Cardiac muscle cell (in vitro differentiated cells and primary cell): ENCODE results near the gene LIPI. TPM values are rescaled to one million over a fixed set of nuclear protein-coding genes. Genes with fewer than 3 reads are reported as not detected.

Source experiments
- DNase-seq, 2 donors: peaks; one replicate each; pipeline versions ENCODE4 v3.0.0 to v3.0.0-alpha.2; 2010 to 2017; ENCODE audit warnings: low read depth in 1 of 2, low spot score in 1 of 2
- H3K27ac ChIP-seq: fragments of 200-600 bp; sonication (generic); 2 replicates; pipeline ENCODE4 v1.5.1; 2016
- H3K27me3 ChIP-seq: fragments of 200-600 bp; sonication (generic); 2 replicates; pipeline ENCODE4 v1.6.0; 2016; ENCODE audit warnings: control low read depth
- H3K36me3 ChIP-seq: fragments of 200-600 bp; sonication (generic); 2 replicates; pipeline ENCODE4 v1.5.1; 2016; ENCODE audit warnings: control low read depth
- H3K4me1 ChIP-seq: fragments of 200-600 bp; sonication (generic); 2 replicates; pipeline ENCODE4 v1.8.1; 2017; ENCODE audit warnings: low read depth, mild to moderate bottlenecking, mixed run types
- H3K4me3 ChIP-seq: fragments of 200-600 bp; sonication (generic); 2 replicates; pipeline ENCODE4 v1.5.1; 2016; ENCODE audit warnings: mild to moderate bottlenecking
- H3K9me3 ChIP-seq: fragments of 200-600 bp; sonication (generic); 2 replicates; pipeline ENCODE4 v1.5.1; 2017; ENCODE audit warnings: low read depth, mild to moderate bottlenecking, control low read depth
- CTCF ChIP-seq: IDR thresholded peaks from 2 replicates; pipeline ENCODE4 v1.5.1; 2012; ENCODE audit warnings: low read depth, mild to moderate bottlenecking, low read length
- polyA plus RNA-seq: library from polyadenylated mRNA; unstranded; fragments of >200 nt; fragmentation: Nextera tagmentation; extraction: Ambion mirVana; gene quantifications from 2 replicates; pipeline ENCODE4 v1.2.1, GENCODE V29; 2016
- total RNA-seq: library from RNA; depleted of rRNA; stranded (reverse); fragments of >200 nt; gene quantifications from 2 replicates; pipeline ENCODE4 v1.2.3, GENCODE V29; 2016

Gene LIPI
- total and polyA plus RNA-seq, 2 experiments from 2014 or later = not detected

- Histone ChIP-seq H3K27ac (no peak overlapping the region), H3K9me3 (no peaks in the 10 kb centered on the region), H3K36me3 (no peaks in the 10 kb centered on the region), H3K4me3 (no peak overlapping the region), H3K4me1 (no peaks in the 10 kb centered on the region), H3K27me3 (no peaks in the 10 kb centered on the region)
- no peak for DNase-seq
- TF ChIP-seq CTCF = no peak
Measured at GRCh38 chr21:14078746-14079375, 131.9 kb downstream of the LIPI start.

GRCh38 chr21:14076143-14076806 lies 134.5 kb downstream of the LIPI start:
- no peak for TF ChIP-seq CTCF
- H3K27ac ChIP-seq = no peak overlapping the region
- H3K4me1 ChIP-seq = no peaks in the 10 kb centered on the region
- no peaks in the 10 kb centered on the region for H3K9me3 ChIP-seq
- H3K4me3 ChIP-seq = no peak overlapping the region
- DNase-seq = no peak
- no peaks in the 10 kb centered on the region for H3K36me3 ChIP-seq
- H3K27me3 ChIP-seq = no peaks in the 10 kb centered on the region

- DNase-seq = no peak
- TF ChIP-seq CTCF = no peak
- Histone ChIP-seq H3K27ac (no peak overlapping the region), H3K4me3 (no peak overlapping the region), H3K9me3 (no peaks in the 10 kb centered on the region), H3K27me3 (no peaks in the 10 kb centered on the region), H3K36me3 (no peaks in the 10 kb centered on the region), H3K4me1 (no peaks in the 10 kb centered on the region)
Measured at GRCh38 chr21:14075346-14076142, 135.2 kb downstream of the LIPI start.

GRCh38 chr21:14074177-14074576 lies 136.6 kb downstream of the LIPI start:
- H3K27ac ChIP-seq = no peak overlapping the region
- no peak for TF ChIP-seq CTCF
- no peaks in the 10 kb centered on the region for H3K4me1 ChIP-seq
- no peak for DNase-seq
- H3K27me3 ChIP-seq = no peaks in the 10 kb centered on the region
- no peak overlapping the region for H3K4me3 ChIP-seq
- H3K36me3 ChIP-seq = no peaks in the 10 kb centered on the region
- H3K9me3 ChIP-seq = no peaks in the 10 kb centered on the region

- no peaks in the 10 kb centered on the region for H3K9me3 ChIP-seq
- H3K27me3 ChIP-seq = no peaks in the 10 kb centered on the region
- no peak overlapping the region for H3K4me3 ChIP-seq
- no peak for TF ChIP-seq CTCF
- H3K27ac ChIP-seq = no peak overlapping the region
- no peak for DNase-seq
- no peaks in the 10 kb centered on the region for H3K4me1 ChIP-seq
- H3K36me3 ChIP-seq = no peaks in the 10 kb centered on the region
Measured at GRCh38 chr21:14073615-14074014, 137.1 kb downstream of the LIPI start.
